SKM-1 (cell line): Measurements from ENCODE around the gene GLCE.

Experiments
- DNase-seq: peaks from one replicate; lab custom pipeline; 2025; ENCODE audit not compliant: unreplicated experiment; lab: John Stamatoyannopoulos, UW

Gene GLCE

DNA sequence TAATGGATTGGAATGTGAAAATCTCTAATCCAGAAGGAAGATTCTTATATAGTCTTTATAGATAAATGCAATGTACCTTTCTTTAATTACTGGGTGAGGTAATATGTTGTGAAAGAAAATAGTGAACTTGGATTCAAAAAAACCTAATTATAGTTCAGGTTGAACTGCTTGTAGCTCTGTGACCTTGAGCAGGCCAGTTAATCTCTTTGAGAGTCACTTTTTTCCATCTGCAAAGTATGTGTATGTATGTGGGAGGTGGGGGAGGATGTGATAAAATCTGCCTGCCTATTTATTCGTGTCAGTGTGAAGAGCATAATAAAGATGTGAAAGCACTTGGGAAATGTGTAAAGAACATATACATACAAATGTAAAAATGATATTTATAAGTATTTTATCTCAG lies 34.4 kb downstream of the GLCE start:
- no peak for DNase-seq

DNA sequence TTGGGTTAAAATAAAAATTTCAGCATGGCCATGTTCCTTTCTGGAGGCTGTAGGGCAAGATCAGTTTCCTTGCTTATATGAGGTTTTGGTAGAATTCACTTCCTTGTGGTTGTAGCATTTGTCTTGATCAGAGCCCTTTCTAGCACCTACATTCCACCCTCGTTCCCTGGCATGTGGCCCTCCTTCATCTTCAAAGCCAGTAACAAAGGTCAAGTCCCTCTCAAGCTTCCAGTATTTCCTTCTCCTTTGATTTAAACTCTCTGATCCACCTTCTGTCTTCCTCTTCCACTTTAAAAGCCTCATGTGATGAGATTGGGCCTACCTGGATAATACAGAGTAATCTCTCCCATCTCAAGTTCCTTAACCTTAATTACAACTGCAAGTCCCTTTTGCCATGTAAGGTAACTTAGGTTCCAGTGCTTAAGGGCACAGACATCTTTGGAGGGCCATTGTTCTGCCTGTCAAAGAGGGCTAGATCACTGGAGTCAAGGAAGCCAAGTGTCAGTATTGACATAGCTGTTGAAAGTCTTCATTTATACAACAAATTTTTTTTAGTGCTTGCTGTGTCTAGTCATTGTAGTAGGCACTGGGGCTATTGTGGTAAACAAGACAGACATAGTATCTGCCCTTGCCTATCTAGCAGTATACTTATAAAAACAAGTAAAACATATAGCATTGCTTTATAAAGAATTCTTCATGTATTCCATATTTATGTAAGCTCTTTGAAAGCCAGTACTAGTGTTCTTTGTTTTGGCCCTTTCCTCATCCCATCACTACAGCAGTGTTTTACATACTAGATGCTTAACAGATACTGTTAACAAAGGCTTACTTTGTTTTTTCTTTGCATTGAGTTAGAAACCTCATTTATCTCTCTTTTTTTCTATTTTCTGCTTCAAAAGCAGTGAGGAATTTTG lies 40.7 kb downstream of the GLCE start:
- DNase-seq = no peak

DNA sequence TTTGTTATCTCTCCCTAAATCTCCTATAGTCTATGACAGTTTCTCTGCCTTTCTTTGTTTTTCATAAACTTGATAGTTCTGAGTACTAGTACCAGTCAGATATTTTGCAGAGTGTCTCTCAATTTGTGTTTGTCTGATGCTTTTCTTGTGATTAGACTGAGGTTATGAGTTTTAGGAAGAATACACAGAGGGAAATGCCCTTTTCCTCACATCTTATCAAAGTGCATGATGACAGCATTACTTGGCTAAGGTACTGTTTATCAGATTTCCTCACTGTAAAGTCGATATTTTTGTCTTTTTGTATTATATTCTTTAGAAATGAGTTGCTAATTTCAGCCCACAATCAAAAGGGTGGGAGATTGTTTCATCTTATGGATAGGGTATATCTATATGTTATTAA lies 45.6 kb downstream of the GLCE start:
- DNase-seq = no peak

DNA sequence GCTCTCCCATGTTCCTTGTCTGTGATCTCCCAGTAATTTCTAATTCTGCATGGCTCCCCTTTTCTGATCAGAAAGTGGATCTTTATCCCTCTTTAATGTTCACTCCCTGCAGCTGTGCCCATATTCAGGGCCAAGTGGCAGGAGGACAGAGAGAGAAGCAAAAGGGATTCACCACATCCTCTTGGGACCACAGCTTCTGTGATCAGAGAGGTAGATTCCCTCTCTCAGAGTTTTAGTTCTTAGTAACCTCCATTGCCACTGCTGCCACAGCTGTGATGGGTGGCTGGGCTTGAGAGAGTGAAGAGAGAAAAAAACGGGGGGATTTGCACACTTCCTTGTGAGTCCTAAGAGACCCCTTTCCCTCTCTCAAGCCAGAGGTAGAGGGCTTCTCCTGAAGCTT lies 49.2 kb downstream of the GLCE start:
- DNase-seq = no peak

DNA sequence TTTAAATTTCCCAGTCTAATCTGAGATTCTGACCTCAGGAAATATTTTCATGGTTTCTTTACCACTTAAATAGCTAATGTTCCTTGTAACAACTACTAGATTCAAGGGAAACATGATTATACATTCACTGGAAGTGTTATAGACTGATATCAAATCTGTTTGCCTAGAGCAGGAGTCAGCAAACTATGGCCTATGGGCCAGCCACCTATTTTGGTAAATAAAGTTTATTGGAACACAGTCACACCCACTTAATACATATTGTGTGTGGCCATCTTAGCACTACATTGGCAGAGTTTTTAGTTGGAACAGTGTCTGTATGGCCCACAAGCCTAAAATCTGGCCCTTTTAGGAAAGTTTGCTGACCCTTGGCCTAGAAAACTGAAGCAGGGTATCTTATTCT lies 50.1 kb downstream of the GLCE start:
- DNase-seq = no peak

DNA sequence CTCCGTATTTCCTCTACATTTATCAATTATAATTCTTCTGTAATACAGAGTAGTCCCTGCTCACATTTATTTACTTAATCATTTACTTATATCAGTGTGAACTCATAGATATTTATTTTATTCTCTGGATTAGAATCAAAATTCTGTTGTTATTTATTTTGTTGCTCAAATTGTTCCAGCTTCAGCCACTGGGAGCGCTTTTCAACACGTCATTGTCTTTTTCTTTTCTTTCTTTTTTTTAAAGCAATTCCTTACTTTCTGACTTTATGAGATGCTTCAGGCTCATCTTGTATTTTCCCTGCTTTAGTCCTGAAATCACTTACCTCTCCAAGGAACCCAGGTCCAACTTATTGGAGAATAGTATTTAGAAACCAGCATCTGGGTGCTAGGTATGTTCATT lies 53.4 kb downstream of the GLCE start:
- DNase-seq = no peak

DNA sequence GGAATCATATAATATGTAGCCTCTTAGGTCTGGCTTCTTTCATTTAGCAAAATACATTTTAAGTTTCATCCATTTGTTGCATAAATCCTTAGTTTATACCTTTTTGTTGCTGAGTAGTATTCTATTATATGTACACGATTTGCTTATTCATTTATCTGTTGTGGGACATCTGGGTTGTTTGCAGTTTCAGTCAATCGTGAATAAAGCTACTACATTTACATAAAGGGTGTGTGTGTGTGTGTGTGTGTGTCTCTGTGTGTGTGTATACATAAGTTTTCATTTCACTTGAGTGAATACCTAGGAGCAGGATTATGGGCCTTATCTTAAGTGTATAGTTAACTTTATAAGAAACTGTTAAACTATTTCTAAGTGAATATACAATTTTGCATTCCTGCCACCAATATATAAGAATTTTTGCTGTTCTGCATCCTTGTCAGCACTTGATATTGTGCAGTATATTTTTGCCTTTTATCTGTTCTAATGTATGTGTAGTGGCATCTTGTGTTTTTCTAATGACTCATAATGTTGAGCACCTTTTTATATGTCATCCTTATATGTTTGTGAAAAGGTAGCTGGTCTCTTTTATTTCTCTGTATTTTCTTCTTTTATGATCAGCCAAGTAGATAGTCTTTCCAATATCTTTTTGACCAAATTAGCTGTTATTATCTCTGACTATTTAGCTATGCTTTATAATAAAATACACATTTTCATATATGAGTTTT lies 55.0 kb downstream of the GLCE start:
- no peak for DNase-seq

DNA sequence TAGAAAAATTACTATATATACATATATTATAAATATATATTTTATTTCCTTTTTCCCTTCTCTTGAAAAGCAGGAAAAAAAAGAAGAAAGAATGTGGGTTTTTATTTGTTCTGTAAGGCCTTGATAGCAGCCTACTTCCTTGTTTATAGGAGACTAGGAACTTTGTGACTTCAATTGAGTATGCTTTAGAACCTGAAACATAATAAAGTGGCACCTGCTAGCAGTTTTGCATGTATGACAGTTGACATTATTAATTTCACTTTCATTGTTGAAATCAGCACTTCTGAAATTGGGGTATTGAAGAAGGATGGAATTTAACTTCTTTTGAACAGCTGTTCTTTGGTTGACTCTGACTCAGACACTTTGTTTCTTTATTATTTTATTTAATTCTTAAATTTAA lies 56.9 kb downstream of the GLCE start:
- no peak for DNase-seq

DNA sequence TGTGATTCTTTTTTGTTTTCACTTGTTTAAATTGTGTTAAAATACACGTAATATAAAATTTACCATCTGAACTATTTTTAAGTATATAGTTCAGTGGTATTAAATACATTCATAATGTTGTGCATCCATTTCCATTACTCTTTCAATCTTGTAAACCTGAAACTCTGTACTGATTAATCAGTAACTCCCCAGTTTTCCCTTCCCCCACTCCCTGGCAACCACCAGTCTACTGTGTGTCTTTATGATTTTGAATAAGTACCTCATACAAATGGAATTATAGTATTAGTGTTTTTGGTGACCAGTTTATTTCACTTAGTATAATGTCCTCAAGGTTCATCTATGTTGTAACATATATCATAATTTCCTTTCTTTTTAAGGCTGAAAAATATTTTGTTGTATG lies 59.3 kb downstream of the GLCE start:
- no peak for DNase-seq

DNA sequence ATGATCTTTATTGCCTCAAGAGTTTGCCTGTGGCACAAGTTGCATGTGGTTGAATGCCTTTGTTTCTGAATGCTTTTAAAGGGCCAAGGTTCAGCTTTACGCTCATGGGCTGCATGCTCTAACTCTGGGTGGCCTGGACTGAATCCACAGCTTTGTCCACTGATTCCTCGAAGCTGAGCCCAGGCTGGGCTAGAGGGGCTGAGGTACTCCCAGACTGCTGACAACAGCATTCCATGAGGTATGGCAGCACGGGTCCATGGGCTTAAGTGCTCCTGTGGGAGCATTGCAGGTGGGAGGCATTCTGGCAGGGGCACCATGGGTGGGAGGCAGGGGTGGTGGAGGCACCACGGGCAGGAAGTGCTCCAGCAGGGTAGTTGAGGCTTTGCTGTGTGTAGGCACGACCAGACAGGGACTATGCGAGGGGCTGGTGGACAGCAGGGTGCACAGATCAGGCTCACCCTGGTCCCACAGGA lies 61.6 kb downstream of the GLCE start:
- no peak for DNase-seq

DNA sequence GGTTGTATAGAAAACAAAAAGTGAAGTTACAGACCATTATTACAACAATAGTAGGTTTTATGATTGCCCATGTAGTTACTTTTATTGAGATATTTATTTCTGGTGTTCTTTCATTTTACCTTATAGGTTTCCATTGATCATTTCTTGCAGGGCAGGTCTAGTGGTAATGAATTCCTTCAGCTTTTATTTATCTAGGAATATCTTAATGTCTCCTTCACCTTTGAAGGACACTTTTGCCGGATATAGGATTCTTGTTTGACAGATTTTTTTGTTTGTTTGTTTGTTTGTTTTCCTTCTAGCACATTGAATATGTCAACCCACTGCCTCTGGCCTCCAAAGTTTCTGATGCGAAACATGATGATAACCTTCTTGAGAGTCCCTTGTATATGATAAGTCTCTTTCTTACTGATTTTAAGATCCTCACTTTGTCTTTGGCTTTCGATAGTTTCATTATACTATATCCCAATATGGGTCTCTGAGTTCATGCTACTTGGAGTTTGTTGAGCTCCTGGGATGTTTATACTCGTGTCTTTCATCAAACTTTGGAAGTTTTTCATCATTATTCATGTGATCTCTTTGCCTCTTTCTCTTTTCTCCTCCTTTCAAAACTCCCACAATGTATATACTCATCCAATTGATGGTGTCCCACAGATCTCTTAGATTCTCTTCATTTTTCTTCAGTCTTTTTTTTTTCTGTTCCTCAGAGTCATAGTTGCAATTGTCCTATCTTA lies 62.8 kb downstream of the GLCE start:
- no peak for DNase-seq

DNA sequence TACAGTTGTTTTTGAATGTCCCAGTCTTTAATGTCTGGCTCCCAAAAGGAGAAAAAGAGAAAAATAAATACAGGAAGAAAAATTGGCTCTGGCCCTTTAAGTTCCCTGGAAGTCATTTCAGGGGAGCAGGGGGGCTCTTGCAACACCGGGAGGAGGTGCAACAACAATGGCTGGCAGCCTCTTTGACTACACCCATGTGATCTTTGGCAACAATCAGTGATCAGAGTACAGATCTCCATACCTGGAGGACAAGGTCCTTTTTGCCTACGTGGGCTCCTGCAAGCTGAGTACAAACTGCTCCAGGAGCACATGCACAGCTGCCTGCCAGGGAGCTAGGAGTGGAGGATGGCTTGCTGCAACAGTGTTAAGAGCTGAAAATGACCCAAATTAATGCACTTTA lies 63.9 kb downstream of the GLCE start:
- DNase-seq = no peak

DNA sequence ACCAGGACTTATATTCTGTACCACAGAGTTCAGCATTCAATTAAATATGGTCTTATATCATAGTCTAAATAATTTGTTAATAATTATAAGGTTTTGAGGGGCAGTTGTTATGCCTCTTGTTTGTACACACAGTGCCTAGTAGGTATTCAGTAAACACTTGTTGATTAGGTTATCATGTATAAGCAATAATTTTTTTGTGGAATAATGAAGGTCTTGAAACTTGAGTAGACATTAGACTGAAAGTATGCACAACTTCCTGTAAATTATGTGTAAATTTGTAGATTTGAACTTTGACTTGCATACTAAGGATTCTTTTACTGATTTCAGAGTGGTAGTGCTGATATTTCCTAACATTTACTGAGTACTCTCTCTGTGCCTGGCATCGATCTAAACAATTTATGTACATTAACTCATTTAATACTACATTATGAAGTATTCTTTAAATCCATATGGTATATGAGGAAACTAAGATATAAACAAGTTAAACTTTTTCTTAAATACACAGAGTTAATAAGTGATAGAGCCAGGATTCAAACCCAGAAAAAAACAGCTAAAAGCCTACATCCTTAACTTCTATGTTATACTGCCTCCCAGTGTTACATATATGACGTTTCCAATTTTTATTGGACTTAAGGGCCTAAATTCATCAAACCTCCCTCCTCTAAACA lies 65.1 kb downstream of the GLCE start:
- DNase-seq = no peak

DNA sequence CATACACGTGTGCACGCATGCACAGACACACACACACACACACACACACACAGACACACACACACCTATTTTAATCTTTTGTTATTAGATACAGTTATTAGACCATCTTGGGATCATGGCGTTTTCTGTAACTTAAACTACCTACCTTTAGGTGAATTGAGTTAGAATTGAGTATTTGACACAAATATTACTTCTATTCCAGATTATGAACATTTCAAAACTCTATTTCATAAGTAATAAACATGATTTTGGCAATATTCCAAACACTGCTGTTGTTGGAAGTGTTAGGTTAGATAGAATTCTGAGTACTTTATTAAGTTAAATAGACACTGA lies 65.6 kb downstream of the GLCE start:
- no peak for DNase-seq

DNA sequence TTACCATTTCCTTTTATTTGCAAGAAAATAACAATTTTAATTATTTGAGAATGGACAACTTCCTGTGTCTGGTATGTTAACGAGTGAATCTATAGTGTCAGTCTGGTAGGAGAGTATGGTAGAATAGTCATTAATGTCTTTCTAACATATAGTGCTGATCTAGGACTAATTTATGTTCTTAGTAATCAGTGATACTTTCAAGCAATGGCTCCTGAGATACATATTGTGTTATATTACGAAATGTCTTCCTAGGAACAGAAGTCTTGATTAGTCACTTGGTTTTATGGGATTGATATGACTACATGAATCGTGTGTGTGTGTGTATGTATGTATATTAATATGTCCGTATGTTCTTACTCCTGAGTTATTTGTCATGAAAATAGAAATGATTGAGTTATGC lies 71.7 kb downstream of the GLCE start:
- DNase-seq = no peak

DNA sequence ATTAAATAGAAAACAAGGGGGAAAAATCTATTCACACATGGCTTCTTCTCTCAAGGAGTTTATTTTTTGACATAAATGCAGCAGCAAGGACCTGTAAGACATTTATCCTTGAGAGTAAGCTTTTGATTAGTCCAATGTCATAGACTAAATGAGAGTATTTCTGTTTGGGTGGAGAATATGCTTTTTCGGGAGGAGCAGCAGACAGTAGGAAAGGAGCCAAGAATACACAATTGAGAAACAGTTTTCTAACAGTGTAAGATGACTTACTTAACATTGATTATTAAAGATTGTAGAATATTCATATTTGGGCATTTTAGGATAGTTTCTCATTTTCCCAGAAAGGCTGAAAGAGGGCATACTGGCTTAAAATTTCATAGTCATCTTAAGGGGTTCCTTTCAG lies 72.3 kb downstream of the GLCE start:
- DNase-seq = no peak

DNA sequence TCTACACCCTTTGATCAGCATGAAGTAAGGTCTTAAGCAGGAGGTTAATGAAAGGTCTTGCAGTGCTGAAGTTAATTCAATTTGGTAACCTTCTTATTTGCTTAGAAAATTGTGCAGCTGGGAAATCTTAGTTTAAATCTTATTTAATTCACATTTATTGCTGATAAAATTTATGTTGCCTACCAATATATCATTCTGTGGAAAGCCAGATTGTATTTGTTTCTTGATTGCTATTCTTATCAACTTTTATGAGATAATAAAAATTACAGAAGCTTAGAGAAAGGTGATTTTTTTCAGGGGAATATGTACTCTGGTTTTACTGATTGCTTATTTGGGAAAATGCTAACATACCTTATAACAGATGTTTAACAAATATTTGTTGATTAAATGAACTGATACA lies 74.2 kb downstream of the GLCE start:
- DNase-seq = no peak

DNA sequence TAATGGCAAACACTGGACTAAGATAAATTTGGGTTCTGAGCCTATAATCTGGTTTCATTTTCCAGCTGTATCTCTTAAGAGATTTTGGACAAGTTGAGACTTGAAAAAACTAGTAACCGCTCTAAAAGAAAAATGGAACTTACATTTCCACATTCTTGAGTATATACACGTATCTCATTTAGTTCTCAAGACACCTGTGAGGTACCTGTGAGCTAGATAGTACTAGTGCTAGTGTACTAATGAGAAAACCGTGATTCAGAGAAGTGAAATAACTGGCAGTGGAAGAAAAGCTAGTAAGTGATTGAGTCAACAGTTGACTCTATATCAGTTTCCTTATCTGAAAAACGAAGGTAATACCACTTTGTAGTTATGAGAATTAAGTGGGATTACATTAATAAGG lies 76.1 kb downstream of the GLCE start:
- no peak for DNase-seq

DNA sequence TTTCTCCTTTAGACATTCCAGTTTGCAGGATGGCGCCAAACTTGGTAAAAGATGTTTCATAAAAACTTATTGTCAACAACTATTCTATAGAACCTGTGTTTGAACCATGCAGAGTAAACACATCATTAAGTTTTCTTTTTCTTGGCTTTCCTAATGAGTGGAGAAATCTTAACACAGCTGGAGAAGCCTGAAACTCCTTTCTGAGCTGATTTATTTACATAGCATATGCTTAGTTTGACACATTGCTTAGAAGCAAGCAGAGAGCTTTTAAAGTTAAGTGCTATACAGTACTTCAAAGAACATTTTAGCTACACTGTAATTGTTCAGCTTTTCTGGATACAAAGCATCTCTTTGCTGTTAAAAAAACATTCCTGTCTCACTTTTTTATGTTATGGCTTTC lies 77.3 kb downstream of the GLCE start:
- no peak for DNase-seq

DNA sequence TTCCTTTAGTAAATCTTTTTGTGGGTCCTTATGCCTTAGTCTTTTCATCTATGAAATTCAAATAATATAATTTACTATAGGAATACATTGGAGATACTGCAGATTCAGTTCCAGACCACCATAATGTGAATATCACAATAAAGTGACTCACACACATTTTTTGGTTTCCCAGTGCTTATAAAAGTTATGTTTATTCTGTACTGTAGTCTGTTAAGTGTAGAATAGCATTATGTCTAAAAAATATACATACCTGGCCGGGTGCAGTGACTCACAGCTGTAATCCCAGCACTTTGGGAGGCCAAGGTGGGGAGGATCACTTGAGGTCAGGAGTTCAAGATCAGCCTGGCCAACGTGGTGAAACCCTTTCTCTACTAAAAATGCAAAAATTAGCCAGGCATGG lies 84.4 kb downstream of the GLCE start:
- no peak for DNase-seq

DNA sequence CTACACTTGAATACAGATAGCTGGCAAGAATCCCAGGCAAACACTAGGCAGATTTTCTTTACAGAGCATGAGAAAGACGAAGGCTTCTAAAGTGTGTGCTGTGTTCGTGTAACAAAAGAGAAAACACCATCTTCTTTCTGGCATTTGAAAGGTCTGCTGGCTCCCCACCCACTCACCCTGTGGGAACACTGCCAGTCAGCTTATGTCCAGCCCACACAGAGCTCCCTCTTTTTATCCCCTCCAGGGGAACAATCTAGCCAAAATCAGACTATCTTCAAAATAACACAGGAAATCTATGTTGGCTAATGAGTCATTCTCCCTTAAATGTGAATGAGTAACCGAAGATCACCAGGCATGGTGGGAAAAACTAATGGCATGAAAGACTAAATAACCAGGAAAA lies 92.7 kb downstream of the GLCE start:
- DNase-seq = no peak
